HL-60/S4 treated with retinoic acid at 250 ng/mL for 4 days and 3 days (cell line): Measurements from ENCODE around the gene RBCK1.

ENCODE experiments used
- in situ Hi-C: fragments of 300-500 bp; cut with MboI; formaldehyde crosslinking; loops from 2 replicates; pipeline ENCODE4 v1.7.0; 2022; ENCODE audit warnings: low sequenced_read_pairs

Gene RBCK1

GRCh38 chr20:397432-398237 lies 10.5 kb upstream of the RBCK1 start:
- in situ Hi-C loops, result no loop called here

GRCh38 chr20:399182-399707 lies 8.9 kb upstream of the RBCK1 start:
- in situ Hi-C loops, result no loop called here

GRCh38 chr20:400128-400453 lies 8.0 kb upstream of the RBCK1 start:
- in situ Hi-C loops, result no loop called here

GRCh38 chr20:400454-401275 lies 7.4 kb upstream of the RBCK1 start:
- in situ Hi-C loops, result no loop called here

- in situ Hi-C loops, result no loop called here
Measured at GRCh38 chr20:401682-402495, 6.2 kb upstream of the RBCK1 start.

- in situ Hi-C loops, result no loop called here
Measured at GRCh38 chr20:402496-402885, 5.6 kb upstream of the RBCK1 start.

- in situ Hi-C loops, result no loop called here
Measured at GRCh38 chr20:402898-403581, 5.1 kb upstream of the RBCK1 start.

GRCh38 chr20:403582-403957 lies 4.5 kb upstream of the RBCK1 start:
- in situ Hi-C loops, result no loop called here

- in situ Hi-C loops, result no loop called here
Measured at GRCh38 chr20:404088-404487, 4.0 kb upstream of the RBCK1 start.

GRCh38 chr20:406200-407132 lies 1.6 kb upstream of the RBCK1 start:
- in situ Hi-C loops, result no loop called here

- in situ Hi-C loops, result no loop called here
Measured at GRCh38 chr20:407133-407952, 756 bp upstream of the RBCK1 start.

GRCh38 chr20:408843-409696 lies 971 bp downstream of the RBCK1 start:
- in situ Hi-C loops, result no loop called here

GRCh38 chr20:409697-410559 lies 1.8 kb downstream of the RBCK1 start:
- in situ Hi-C loops, result no loop called here

- in situ Hi-C loops, result no loop called here
Measured at GRCh38 chr20:412081-412480, 4.0 kb downstream of the RBCK1 start.

GRCh38 chr20:414161-414560 lies 6.1 kb downstream of the RBCK1 start:
- in situ Hi-C loops, result no loop called here

GRCh38 chr20:415820-416322 lies 7.8 kb downstream of the RBCK1 start:
- in situ Hi-C loops, result no loop called here
